Endothelial cell (in vitro differentiated cells): ENCODE results near the gene TOR1A. TPM values are rescaled to one million over a fixed set of nuclear protein-coding genes. Genes with fewer than 3 reads are reported as not detected.
"Not testable (repeated sequence)": the region's sequence is repeated elsewhere in the genome, so short reads cannot be mapped to it uniquely, and the experiment has no call there.

Experiments
- DNase-seq: peaks from one replicate; pipeline ENCODE4 v3.0.0; 2021; ENCODE audit warnings: low spot score
- H3K27ac Mint-ChIP-seq: one replicate; pipeline ENCODE4 v1.8.0; 2021; ENCODE audit warnings: mixed read lengths, inconsistent platforms; ENCODE audit not compliant: unreplicated experiment
- H3K27me3 Mint-ChIP-seq: one replicate; pipeline ENCODE4 v1.8.0; 2021; ENCODE audit warnings: mild to moderate bottlenecking, moderate library complexity, mixed read lengths, inconsistent platforms; ENCODE audit not compliant: unreplicated experiment
- H3K36me3 Mint-ChIP-seq: one replicate; pipeline ENCODE4 v1.8.0; 2021; ENCODE audit warnings: mild to moderate bottlenecking, low read depth, mixed read lengths, inconsistent platforms; ENCODE audit not compliant: unreplicated experiment
- H3K4me1 Mint-ChIP-seq: one replicate; pipeline ENCODE4 v1.8.0; 2021; ENCODE audit warnings: mild to moderate bottlenecking, mixed read lengths, inconsistent platforms; ENCODE audit not compliant: unreplicated experiment
- H3K4me3 Mint-ChIP-seq: one replicate; pipeline ENCODE4 v1.8.0; 2021; ENCODE audit warnings: mild to moderate bottlenecking, mixed read lengths, inconsistent platforms; ENCODE audit not compliant: unreplicated experiment
- H3K9me3 Mint-ChIP-seq: one replicate; pipeline ENCODE4 v1.8.0; 2021; ENCODE audit warnings: mixed read lengths, inconsistent platforms; ENCODE audit not compliant: unreplicated experiment
- CTCF ChIP-seq: fragments of 200-600 bp; sonication (generic); IDR thresholded peaks from one replicate; pipeline ENCODE4 v1.5.0; 2021; ENCODE audit warnings: antibody characterized with exemption; ENCODE audit not compliant: unreplicated experiment
- total RNA-seq: library from RNA; stranded (reverse); fragmentation: NEBNext Ultra II Directional; extraction: Animal tissue kit (Norgen Biotek cat#: 25700); gene quantifications from one replicate; pipeline ENCODE4 v1.2.1, GENCODE V29; 2021; ENCODE audit not compliant: unreplicated experiment

Gene TOR1A
- total RNA-seq, 1 donor from 2014 or later = 58.0 TPM

GRCh38 chr9:129776938-129777768, 46.8 kb downstream of the TOR1A start:
- Mint-ChIP-seq H3K36me3 (no peaks in the 10 kb centered on the region), H3K4me1 (peaks cover 3% of the 10 kb centered on the region), H3K4me3 (no peak overlapping the region), H3K27ac (no peak overlapping the region), H3K27me3 (peaks cover 6% of the 10 kb centered on the region), H3K9me3 (no peaks in the 10 kb centered on the region)
- no peak for DNase-seq
- TF ChIP-seq CTCF = no peak

GRCh38 chr9:129776566-129776937, 47.4 kb downstream of the TOR1A start:
- H3K9me3 Mint-ChIP-seq = no peaks in the 10 kb centered on the region
- H3K36me3 Mint-ChIP-seq = no peaks in the 10 kb centered on the region
- H3K4me3 Mint-ChIP-seq = no peak overlapping the region
- H3K27me3 Mint-ChIP-seq = peaks cover 6% of the 10 kb centered on the region
- no peak for TF ChIP-seq CTCF
- no peak for DNase-seq
- H3K27ac Mint-ChIP-seq = no peak overlapping the region
- peaks cover 3% of the 10 kb centered on the region for H3K4me1 Mint-ChIP-seq

GRCh38 chr9:129776096-129776495, 47.8 kb downstream of the TOR1A start:
- not testable (repeated sequence) for H3K9me3 Mint-ChIP-seq, H3K27me3 Mint-ChIP-seq, H3K36me3 Mint-ChIP-seq, H3K27ac Mint-ChIP-seq, H3K4me1 Mint-ChIP-seq, H3K4me3 Mint-ChIP-seq, DNase-seq

GRCh38 chr9:129775448-129775798, 48.5 kb downstream of the TOR1A start:
- peaks cover 3% of the 10 kb centered on the region for H3K4me1 Mint-ChIP-seq
- DNase-seq = no peak
- no peak overlapping the region for H3K4me3 Mint-ChIP-seq
- H3K27me3 Mint-ChIP-seq = peaks cover 6% of the 10 kb centered on the region
- no peak overlapping the region for H3K27ac Mint-ChIP-seq
- no peaks in the 10 kb centered on the region for H3K36me3 Mint-ChIP-seq
- no peak for TF ChIP-seq CTCF
- no peaks in the 10 kb centered on the region for H3K9me3 Mint-ChIP-seq

GRCh38 chr9:129774791-129775447, 49.0 kb downstream of the TOR1A start:
- H3K4me1 Mint-ChIP-seq = peaks cover 3% of the 10 kb centered on the region
- H3K27me3 Mint-ChIP-seq = peaks cover 6% of the 10 kb centered on the region
- H3K36me3 Mint-ChIP-seq = no peaks in the 10 kb centered on the region
- no peaks in the 10 kb centered on the region for H3K9me3 Mint-ChIP-seq
- H3K27ac Mint-ChIP-seq = no peak overlapping the region
- no peak for DNase-seq
- TF ChIP-seq CTCF = no peak
- H3K4me3 Mint-ChIP-seq = no peak overlapping the region
